NB4 (cell line): Measurements from ENCODE around the gene BPTF.

Experiments
- MYC ChIP-seq: IDR thresholded peaks from 2 replicates; pipeline ENCODE4 v1.6.1; 2011; ENCODE audit warnings: low read depth, low read length
- POLR2A ChIP-seq: IDR thresholded peaks from 2 replicates; pipeline ENCODE4 v1.6.1; 2011; ENCODE audit warnings: mild to moderate bottlenecking; ENCODE audit not compliant: insufficient read length; ENCODE audit errors: extremely low read depth
- TF ChIP-seq, protein P1 (sequence below): IDR thresholded peaks from one replicate; pipeline ENCODE4 v1.5.1; 2012; ENCODE audit warnings: low read depth, low read length
- TF ChIP-seq, protein P2 (sequence below): IDR thresholded peaks from 2 replicates; pipeline ENCODE4 v1.6.1; 2011; ENCODE audit warnings: low read depth, low read length

DNA sequence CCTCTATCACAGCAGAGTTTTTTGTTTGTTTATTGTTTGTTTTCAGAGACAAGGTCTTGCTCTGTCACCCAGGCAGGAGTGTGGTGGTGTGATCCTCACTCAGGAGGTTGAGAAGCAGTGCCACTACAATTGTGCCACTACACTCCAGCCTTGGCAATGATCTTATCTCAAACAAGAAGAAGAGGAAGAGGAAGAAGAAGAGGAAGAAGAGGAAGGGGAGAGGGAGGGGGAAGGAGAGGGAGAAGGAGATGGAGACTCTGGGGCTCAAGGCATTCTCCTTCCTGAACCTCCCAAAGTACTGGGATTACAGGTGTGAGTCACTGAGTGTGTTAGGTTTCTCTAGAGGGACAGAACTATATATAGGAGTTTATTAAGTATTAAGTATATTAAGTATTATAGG, 188.1 kb downstream of the BPTF start:
- TF ChIP-seq, protein P1, sequence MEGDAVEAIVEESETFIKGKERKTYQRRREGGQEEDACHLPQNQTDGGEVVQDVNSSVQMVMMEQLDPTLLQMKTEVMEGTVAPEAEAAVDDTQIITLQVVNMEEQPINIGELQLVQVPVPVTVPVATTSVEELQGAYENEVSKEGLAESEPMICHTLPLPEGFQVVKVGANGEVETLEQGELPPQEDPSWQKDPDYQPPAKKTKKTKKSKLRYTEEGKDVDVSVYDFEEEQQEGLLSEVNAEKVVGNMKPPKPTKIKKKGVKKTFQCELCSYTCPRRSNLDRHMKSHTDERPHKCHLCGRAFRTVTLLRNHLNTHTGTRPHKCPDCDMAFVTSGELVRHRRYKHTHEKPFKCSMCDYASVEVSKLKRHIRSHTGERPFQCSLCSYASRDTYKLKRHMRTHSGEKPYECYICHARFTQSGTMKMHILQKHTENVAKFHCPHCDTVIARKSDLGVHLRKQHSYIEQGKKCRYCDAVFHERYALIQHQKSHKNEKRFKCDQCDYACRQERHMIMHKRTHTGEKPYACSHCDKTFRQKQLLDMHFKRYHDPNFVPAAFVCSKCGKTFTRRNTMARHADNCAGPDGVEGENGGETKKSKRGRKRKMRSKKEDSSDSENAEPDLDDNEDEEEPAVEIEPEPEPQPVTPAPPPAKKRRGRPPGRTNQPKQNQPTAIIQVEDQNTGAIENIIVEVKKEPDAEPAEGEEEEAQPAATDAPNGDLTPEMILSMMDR, result no peak
- TF ChIP-seq POLR2A, result no peak
- TF ChIP-seq, protein P2, sequence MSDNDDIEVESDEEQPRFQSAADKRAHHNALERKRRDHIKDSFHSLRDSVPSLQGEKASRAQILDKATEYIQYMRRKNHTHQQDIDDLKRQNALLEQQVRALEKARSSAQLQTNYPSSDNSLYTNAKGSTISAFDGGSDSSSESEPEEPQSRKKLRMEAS, result no peak
- TF ChIP-seq MYC, result no peak
